Measurements from ENCODE around the gene CTTNBP2. TPM values are rescaled to one million over a fixed set of nuclear protein-coding genes. Genes with fewer than 3 reads are reported as not detected.

Gene CTTNBP2
- total RNA-seq, 2 donors from 2014 or later: 9.2 to 12.0 TPM

- no peak for DNase-seq (ENCODE audit: low spot score)
- ATAC-seq (ENCODE audit: insufficient number of reproducible peaks, low FRiP score, low read depth): no peak
- no peak overlapping the region for H3K4me3 ChIP-seq
- TF ChIP-seq CTCF (IDR thresholded peaks at IDR 0.05): no peak
- H3K4me1 ChIP-seq (ENCODE audit: control insufficient read depth in 1 of 2, low read depth in 2 of 2): no peaks in the 10 kb centered on the region
- no peaks in the 10 kb centered on the region for H3K36me3 ChIP-seq
- H3K9me3 ChIP-seq: no peaks in the 10 kb centered on the region
- H3K27me3 ChIP-seq (replicated peaks; ENCODE audit: insufficient read depth): no peaks in the 10 kb centered on the region
- no peak overlapping the region for H3K27ac ChIP-seq
Observed at GRCh38 chr7:117844678-117845077, 28.6 kb downstream of the CTTNBP2 start.

GRCh38 chr7:117841611-117842010, 31.6 kb downstream of the CTTNBP2 start:
- ATAC-seq (ENCODE audit: insufficient number of reproducible peaks, low FRiP score, low read depth): no peak
- no peaks in the 10 kb centered on the region for H3K27me3 ChIP-seq (replicated peaks; ENCODE audit: insufficient read depth)

GRCh38 chr7:117841011-117841410, 32.2 kb downstream of the CTTNBP2 start:
- Histone ChIP-seq H3K36me3 (no peaks in the 10 kb centered on the region), H3K4me3 (no peak overlapping the region), H3K27ac (no peak overlapping the region), H3K4me1 (ENCODE audit: control insufficient read depth in 1 of 2, low read depth in 2 of 2) (no peaks in the 10 kb centered on the region), H3K9me3 (no peaks in the 10 kb centered on the region), H3K27me3 (replicated peaks; ENCODE audit: insufficient read depth) (no peaks in the 10 kb centered on the region)
- ATAC-seq (ENCODE audit: insufficient number of reproducible peaks, low FRiP score, low read depth) (no peak), DNase-seq (ENCODE audit: low spot score) (no peak)
- no peak for TF ChIP-seq CTCF (IDR thresholded peaks at IDR 0.05)

More at GRCh38 chr7:117841611-117842010, 31.6 kb downstream of the CTTNBP2 start:
- H3K4me3 ChIP-seq: no peak overlapping the region
- no peak overlapping the region for H3K27ac ChIP-seq
- no peaks in the 10 kb centered on the region for H3K9me3 ChIP-seq
- H3K36me3 ChIP-seq: no peaks in the 10 kb centered on the region
- no peak for TF ChIP-seq CTCF (IDR thresholded peaks at IDR 0.05)
- no peaks in the 10 kb centered on the region for H3K4me1 ChIP-seq (ENCODE audit: control insufficient read depth in 1 of 2, low read depth in 2 of 2)
- DNase-seq (ENCODE audit: low spot score): no peak

GRCh38 chr7:117839507-117839906, 33.7 kb downstream of the CTTNBP2 start:
- TF ChIP-seq CTCF (IDR thresholded peaks at IDR 0.05): no peak
- Histone ChIP-seq H3K36me3 (no peaks in the 10 kb centered on the region), H3K9me3 (no peaks in the 10 kb centered on the region), H3K4me3 (no peak overlapping the region), H3K27me3 (replicated peaks; ENCODE audit: insufficient read depth) (no peaks in the 10 kb centered on the region), H3K27ac (no peak overlapping the region), H3K4me1 (ENCODE audit: control insufficient read depth in 1 of 2, low read depth in 2 of 2) (no peaks in the 10 kb centered on the region)
- DNase-seq (ENCODE audit: low spot score) (no peak), ATAC-seq (ENCODE audit: insufficient number of reproducible peaks, low FRiP score, low read depth) (no peak)

- Histone ChIP-seq H3K27ac (no peak overlapping the region), H3K4me1 (ENCODE audit: control insufficient read depth in 1 of 2, low read depth in 2 of 2) (no peaks in the 10 kb centered on the region), H3K27me3 (replicated peaks; ENCODE audit: insufficient read depth) (no peaks in the 10 kb centered on the region), H3K9me3 (no peaks in the 10 kb centered on the region), H3K36me3 (no peaks in the 10 kb centered on the region), H3K4me3 (no peak overlapping the region)
- DNase-seq (ENCODE audit: low spot score) (no peak), ATAC-seq (ENCODE audit: insufficient number of reproducible peaks, low FRiP score, low read depth) (no peak)
- no peak for TF ChIP-seq CTCF (IDR thresholded peaks at IDR 0.05)
Observed at GRCh38 chr7:117837841-117838240, 35.4 kb downstream of the CTTNBP2 start.
